HG02588 (cell line): ENCODE data around the gene P2RX3.
"Not testable (repeated sequence)": the region's sequence is repeated elsewhere in the genome, so short reads cannot be mapped to it uniquely, and the experiment has no call there.

ENCODE experiments used
- ATAC-seq: cut with Tn5 transposase; IDR thresholded peaks from one replicate; pipeline ENCODE4 v1.9.1; 2021; ENCODE audit warnings: mild to moderate bottlenecking, moderate library complexity; ENCODE audit not compliant: unreplicated experiment

The P2RX3 gene

DNA sequence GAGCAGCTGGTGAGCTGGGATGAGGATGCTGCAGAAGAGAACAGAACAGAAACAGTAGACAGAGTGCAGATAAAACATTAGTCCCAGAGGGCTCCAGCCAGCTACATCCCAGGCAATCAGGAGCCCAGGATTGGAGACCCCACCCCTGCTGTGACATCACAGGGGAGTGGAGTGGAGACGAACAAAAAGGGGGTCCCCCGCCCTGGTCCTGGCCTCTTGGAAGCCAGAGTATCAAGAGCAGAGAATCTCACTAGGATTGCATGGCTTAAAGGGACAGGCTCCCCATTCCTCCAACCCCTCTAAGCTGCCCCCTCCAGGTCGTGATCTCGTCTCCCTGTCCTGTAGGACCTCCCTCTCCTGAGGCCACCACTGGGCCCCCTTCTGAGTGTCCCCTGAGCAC is at the start of gene P2RX3:
TSS of gene P2RX3 (plus strand) at position 211 of the 400 bp plus-strand sequence. CDS start 199 bp downstream, outside the sequence.
- ATAC-seq: no peak

DNA sequence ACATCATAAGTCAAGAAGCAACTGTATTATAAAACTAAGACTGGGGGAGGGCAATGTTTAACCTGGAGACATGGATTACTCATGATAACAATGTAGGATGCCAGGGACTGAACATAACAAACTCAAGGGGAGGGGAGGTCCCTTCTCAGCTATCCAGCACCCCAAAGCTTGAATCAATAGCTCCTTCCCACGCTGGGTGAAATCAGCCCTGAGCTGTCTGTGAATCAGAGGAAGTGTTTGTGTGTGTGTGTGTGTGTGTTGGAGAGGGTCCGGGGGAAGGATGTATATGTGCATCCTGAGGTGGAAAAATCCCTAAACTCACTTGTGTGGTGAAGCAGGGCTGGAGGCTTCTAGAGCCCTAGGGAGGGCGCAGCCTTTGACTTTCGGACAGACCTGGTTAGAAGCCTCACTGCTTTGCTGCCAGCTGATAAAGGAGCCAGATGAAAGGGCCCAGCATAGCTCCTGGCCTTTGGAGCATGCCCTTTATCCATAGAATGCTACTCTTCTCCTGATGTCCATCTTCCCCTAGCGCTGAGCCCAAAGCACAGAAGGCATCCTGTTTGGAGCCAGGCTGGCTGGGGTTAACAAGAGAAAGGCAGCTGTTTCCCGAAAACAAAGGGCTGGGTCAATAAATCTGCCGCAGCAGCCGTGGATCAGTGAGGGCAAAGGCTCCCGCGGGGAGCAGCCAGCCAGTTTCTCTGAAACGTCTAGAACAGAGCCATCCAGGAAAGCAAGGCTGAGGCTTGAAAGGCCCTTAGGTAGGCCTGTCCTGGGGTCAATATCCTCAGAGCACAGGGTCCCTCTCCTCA is 49.2 kb upstream of the P2RX3 start:
- no peak for ATAC-seq

DNA sequence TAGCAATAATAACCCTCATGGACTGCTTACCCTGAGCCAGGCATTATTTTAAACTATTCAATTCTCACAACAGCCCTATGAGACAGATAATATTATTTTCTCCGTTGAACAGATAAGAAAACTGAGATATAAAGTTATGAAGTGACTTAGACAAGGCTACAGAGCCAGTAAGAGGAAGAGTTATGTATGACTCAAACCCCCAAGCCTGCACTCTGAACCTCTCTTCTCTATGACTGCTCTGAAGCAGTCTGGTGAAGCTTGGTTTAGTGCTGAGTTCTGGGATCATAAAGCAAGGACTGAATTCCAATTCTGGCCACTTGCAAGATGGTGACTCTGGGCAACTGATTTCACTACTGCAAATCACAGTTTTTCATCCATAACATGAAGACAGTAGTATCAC is 47.9 kb upstream of the P2RX3 start:
- ATAC-seq: no peak

DNA sequence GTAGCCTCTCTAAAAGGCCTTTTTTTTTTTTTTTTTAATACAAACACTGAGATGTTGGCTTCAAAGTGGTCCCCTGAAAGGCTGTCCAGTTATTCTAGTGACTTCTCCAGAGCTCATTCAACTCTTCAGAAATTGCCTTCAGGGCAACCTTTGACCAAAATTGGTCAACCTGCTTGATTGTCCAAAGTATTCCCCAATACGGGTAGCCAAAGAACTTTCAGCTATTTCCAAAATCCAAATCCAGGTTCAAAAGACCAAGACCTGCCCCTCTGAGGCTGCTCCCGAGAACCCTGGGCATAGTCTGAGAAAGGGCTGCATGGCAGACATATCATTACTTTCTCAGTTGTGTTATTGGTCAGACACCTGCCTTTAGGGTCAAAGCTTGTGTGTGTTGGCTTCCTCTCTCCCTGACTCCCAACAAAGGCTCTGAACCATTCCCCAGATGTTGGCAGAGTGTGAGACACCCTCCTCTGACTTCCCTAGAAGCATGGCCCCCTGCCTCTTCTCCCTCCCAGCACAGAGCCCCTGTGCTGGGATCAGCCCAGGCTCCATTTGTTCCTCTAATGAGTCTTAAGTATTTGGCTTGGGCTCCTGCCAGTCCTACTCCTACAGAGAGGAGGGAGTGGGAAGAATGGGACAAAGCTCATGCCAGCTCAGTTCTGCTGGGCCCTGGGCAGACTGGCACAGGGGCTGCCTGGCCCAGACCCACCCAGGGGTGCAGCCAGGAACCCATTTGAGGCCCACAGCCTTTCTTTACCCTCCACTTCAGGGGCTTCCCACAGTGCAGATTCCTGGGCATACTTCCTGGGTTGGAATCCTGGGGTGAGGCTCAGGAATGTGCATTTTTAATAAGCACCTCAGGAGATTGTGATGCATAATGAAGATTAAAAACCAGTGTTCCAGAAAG is 43.7 kb upstream of the P2RX3 start:
- no peak for ATAC-seq

DNA sequence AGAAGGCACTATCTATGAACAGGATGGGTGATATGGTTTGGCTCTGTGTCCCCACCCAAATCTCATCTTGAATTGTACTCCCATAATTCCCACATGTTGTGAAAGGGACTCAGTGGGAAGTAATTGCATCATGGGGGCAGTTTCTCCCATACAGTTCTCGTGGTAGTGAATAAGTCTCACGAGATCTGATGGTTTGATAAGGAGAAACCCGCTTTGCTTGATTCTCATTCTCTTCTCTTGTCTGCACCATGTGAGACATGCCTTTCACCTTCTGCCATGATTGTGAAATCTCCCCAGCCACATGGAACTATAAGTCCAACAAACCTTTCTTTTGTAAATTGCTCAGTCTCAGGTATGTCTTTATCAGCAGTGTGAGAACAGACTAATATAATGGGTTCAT is 41.9 kb upstream of the P2RX3 start:
- ATAC-seq: not testable (repeated sequence)

DNA sequence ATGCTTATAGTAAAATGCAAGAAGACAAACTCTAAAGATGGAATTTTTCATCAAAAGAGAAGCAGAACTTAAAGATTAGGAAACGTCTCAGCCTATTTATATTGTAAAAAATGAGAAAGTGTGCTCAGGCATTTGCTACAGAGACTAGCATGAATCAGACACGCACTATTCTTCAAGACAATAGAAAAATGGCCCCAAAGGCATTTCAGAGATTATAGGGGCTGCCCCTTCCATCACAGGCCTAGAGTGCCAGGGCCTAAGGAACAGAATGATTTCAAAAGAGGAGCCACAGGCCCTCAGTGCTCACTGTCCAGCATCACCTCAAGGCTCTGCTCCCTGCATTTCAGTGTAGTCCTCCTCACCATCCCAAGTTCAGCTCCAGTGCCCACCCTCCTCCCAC is 40.9 kb upstream of the P2RX3 start:
- no peak for ATAC-seq

DNA sequence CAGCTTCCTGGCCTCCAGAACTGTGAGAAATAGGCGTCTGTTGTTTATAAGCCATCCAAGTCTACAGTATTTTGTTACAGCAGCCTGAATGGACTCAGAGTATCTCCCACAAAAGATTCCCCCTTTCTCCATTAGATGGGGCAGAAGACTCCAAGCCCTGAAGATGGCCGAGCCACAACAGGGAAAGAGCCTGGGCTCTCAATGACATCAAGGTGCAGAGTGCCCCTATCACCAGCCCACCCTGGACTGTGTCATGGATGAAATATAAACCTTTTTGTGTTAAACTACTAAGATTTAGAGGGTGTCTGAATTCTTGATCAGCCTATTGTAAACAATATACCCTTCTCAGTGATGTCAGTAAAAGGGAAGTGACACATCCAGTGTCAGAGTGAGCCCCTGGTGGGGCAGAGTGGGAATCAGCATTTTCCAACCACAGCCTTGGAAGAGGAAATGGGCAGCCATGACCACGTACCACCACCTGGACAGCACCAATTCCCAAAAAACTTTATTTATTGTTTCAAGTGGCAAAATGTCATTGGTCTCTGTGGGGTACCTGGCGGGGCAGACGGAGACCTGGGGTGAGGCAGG is 38.9 kb upstream of the P2RX3 start:
- no peak for ATAC-seq

DNA sequence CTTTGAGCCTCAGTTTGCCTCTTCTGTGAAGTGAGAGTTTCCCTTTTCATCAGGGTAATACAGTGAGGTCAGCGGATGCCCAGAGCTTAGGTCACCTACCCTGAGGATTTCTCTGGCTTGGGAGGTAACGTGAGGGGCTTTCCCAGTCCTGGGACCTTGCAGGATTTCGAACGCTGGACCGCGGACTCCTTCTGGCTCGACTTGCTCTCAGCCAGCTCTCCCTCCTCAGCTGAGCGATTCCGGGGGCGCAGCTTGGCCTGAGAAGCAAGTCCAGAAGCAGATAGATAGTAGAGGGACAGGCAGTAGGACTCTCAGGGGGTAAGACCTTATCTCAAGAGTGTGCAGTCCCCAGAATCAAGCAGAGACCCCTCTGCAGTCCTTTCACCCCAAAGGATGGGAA is 37.4 kb upstream of the P2RX3 start:
- ATAC-seq: no peak

DNA sequence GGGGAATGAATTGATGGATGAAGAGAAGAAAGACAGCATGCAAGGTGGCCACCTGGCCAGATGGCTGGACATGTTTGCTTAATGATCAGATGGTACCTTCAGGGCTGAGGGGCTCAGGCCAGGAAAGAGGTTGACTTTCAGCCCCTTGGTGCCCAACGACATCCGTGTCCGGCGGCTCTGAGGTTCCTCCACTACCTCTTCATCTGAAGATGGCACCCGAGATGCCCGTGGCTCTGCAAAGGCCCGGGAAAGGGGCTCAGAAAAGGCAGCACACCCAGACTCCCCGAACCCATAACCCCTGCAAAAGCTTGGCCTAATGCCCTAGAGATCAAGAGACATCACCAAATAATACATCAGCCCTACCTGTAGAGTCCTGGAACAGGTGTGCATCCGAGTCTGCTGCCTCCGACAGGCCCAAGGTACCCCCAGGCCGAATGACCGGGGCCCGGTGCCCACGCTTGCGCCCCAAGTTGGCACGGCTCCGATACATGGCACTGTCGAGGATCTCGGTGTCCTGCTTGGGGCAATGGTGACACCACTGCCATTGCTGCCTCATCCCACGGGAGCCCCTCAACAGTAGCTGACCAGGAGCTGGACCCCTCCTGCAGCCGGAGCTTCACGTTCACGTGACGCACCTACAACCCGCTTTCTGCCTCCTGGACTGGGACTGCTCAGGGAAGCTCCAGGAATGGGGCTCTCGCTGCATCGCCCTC is 36.3 kb upstream of the P2RX3 start:
- ATAC-seq: no peak

DNA sequence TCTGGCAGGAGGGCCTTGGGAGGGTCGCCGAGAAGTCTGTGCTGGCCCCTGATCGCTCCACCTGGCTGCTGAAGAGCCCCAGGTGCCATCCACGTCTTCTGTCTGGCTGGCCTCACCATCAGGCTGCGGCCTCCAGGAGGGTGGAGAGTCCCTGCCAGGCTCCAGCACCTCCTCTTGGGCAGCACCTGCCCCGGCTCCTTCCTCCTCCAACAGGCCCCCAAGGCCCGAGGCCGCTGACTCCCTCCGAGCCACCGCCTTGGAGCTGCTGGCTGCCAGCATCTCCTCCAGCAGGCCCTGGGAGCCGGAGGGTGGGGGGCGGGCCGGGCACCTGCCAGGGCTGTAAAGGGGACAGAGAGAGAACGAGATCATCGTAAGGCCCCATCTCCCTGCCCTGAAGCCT is 35.7 kb upstream of the P2RX3 start:
- no peak for ATAC-seq

DNA sequence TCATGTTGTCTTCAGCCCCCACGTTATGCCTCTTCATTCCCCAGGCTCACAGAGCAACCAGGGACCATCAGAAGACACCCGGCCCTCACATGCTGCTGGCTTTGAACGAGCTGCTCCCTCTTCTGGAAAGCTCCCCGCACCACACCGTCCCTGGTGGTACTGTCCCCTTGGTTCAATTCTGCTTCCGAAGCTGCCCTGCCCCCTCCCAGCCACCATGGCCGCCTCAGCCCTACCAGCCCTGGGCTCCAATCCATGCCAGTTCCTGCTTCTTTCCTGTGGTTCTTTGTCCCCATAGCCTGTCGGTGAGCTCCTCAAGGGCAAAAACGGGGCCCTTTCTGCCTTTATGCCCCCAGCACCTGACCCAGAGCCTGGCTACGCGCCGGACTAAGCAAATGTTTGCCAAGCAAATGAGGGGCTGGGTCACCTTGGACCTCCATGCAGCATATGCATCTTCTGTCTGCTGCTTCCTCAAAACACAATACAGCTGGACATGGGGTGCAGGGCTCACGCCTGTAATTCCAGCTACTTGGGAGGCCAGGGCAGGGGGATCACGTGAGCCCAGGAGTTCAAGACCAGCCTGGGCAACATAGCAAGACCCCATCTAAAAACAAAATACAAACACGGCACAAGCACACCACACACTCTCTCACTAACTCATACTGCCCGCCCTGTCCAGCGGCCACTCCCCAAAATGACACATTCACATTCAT is 34.7 kb upstream of the P2RX3 start:
- ATAC-seq: no peak

DNA sequence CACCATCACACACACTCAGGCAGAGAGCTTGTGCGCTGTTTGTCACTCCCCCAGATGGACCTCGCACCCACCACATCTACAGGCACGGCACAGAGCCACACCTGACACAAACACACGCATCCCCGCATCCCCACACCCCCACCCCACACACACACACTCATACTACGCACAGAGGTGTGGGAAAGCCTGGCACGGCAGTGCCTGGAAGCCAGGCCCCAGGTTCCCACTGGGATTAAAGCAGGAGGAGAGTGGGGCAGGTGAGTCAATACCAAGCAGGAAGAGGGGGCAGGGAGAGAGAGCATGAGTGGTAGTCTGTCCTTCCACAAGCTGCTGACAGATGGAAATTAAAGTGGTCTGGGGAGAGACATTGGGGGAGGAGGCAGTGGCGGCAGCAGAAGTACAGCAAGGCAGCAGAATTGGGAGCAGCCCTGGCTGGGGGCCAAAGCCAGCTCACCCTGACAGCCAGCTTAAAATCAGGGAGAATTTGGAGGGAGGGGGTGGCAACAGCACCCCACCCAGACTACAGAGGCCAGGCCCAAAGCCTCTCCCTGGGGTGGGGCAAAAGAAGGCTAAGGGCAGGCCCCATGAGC is 34.1 kb upstream of the P2RX3 start:
- ATAC-seq: no peak

DNA sequence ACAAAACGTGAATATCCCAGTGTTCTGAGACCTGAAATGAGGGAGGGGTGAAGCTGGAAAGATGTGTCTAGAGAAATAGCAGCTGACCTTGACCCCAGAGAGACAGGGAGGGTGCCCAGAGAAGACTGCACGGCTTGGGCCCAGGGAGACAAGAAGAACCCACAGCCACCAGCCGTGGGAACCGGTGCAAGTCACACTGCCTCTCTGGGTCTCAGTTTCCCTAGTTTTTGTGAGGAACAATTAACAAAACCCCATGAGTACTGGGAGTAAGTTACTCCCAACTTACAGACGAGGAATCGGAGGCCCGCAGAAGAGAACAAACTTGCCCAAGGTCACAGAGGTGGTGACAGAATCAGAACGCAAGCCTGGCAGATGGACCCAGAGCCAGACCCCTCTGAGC is 32.6 kb upstream of the P2RX3 start:
- no peak for ATAC-seq

DNA sequence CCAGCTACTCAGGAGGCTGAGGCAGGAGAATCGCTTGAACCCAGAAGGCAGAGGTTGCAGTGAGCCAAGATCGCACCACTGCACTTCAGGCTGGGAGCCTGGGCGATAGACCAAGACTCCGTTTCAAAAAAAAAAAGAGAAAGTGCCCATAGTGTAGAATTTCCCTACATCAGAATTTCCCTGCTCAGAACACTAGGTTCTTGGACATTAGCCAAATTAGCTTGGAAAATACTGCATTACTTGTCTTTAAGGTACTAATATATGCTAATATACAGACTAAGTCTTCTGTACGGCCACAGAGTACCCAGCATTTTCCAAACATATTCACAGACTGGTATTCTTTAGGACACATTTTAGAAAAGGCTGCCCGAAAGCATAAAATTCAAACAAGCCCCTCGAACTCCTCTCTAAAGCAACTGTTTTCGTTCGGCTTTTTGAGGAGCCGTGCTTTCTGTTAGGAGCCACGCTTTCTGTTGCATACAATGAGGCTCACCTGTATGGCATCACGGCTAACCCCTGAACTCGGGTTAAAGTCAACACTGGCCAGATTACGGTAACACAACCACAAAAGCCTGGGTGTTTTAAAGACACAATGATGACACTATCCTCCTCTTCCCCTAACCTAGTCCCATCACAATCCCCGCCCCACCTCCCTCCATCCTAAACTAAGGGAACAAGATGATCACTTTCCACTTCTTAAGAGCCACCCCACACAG is 31.8 kb upstream of the P2RX3 start:
- no peak for ATAC-seq

DNA sequence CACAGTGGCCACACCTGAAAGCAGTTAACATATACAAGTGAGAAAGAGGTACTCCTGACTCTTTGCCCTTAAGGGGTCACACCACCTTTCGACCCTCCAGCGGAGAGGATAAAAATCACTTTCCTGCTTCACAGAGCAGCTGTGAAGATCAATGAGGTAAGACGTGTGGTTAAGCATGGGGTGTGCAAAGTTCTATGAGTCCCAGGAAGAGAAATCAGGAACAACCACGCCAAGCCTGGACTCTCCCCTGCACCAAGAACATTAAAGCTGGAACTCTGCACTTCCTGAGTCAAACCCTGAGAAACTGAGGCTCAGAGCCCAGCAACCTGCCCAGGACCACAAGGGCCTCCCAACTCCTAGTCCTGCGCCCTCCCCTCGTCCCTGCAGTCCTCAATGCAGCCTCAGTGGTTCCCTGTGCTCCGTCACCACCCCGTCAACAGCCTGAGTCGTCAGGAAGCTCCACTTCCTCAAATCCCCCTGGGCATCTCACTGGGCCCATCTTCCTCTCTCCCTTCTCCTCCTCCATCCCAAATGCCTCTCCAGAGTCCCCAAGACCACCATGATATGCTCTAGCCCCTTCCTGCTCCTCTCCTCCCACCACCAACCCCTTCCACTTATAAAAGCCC is 31.1 kb upstream of the P2RX3 start:
- no peak for ATAC-seq

DNA sequence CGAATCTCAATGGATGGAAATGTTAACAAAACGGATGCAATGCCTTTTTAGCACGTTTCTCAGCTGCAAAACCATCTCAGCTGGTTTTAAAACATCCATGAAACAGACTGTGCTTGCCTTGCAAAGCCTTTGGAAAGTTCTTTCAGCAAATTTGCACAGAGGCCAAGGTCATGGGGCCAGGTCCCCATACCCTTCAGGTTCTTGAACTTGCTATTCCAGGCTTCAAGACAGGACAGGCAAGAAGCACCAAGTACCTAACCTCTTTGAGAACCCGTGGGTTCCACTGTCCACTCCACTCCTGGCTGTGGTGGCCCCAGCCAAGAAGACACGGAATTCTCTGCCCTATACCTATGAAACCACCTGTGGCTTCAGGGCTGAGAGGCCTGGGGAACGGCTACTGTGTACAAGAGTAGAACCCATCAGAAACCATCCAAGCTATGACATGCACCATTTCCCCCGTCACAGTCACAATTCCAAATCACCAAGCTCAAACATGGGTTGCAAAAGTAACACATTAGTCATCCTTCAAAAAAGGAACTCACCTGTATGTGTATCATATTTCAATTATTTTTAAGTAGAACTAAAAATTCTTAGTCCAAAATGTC is 30.4 kb upstream of the P2RX3 start:
- ATAC-seq: no peak

DNA sequence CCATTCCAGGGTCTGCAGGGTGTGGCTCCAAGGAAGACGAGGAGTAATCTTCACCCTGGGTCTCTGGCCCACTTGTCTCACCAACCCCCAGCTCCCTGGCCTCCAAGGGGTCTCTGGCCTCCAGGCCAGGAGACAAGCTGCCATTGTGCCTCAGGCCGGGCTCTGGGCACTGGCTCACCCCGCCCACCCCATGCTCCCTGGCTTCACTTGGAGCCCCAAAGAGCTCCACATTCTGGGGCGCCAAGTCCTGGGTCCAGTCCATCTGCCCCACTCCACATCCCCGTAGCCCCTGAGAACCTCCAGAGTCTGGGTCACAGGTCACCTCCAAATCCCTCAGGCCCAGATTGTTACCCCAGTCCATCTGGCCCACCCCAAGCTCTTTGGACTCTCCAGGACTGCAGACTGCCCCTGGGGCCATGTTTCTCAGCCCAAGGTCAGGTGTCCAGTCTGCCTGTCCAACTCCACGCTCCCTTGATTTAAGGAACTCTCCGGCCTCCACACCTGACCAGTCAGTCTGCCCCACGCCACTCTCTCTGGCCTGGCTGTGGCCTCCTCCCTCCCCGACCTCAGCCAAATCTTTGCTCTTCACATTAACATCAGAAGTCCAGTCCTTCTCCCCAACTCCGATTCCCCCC is 29.6 kb upstream of the P2RX3 start:
- ATAC-seq: no peak
